Middle frontal gyrus (tissue), 1 donor: Measurements from ENCODE around the gene FBP1.
"Not testable (repeated sequence)": the region's sequence is repeated elsewhere in the genome, so short reads cannot be mapped to it uniquely, and the experiment has no call there.

ENCODE experiments used
- DNase-seq: peaks from one replicate; pipeline ENCODE4 v3.0.0-alpha.2; 2015; ENCODE audit warnings: low spot score; ENCODE audit errors: extremely low spot score

FBP1 gene

GRCh38 chr9:94577036-94577435, 62.3 kb downstream of the FBP1 start:
- no peak for DNase-seq

GRCh38 chr9:94576131-94576530, 63.2 kb downstream of the FBP1 start:
- DNase-seq, result no peak

- no peak for DNase-seq
Observed at GRCh38 chr9:94568972-94569712, 70.2 kb downstream of the FBP1 start.

GRCh38 chr9:94568250-94568889, 70.9 kb downstream of the FBP1 start:
- no peak for DNase-seq

- DNase-seq, result no peak
Observed at GRCh38 chr9:94567271-94567670, 72.0 kb downstream of the FBP1 start.

- DNase-seq, result no peak
Observed at GRCh38 chr9:94566550-94566949, 72.8 kb downstream of the FBP1 start.

- not testable (repeated sequence) for DNase-seq
Observed at GRCh38 chr9:94564279-94564678, 75.0 kb downstream of the FBP1 start.

GRCh38 chr9:94563548-94563947, 75.8 kb downstream of the FBP1 start:
- DNase-seq, result no peak

- DNase-seq, result no peak
Observed at GRCh38 chr9:94560237-94560636, 79.1 kb downstream of the FBP1 start.

- no peak for DNase-seq
Observed at GRCh38 chr9:94557376-94557775, 81.9 kb downstream of the FBP1 start.

- no peak for DNase-seq
Observed at GRCh38 chr9:94554439-94555331, 84.6 kb downstream of the FBP1 start, which contains the start of gene PCAT7. TSS of gene PCAT7 (plus strand) at chr9:94555083.

- no peak for DNase-seq
Observed at GRCh38 chr9:94554078-94554438, 85.3 kb downstream of the FBP1 start.
